ENCODE data around the gene FOXA2. TPM values are rescaled to one million over a fixed set of nuclear protein-coding genes. Genes with fewer than 3 reads are reported as not detected.

FOXA2 gene
- total and polyA plus RNA-seq, 2 of the 13 experiments (the other 11 are each of a cell fraction or from before 2014, with no cell fraction given): 8.8 to 12.2 TPM

DNA sequence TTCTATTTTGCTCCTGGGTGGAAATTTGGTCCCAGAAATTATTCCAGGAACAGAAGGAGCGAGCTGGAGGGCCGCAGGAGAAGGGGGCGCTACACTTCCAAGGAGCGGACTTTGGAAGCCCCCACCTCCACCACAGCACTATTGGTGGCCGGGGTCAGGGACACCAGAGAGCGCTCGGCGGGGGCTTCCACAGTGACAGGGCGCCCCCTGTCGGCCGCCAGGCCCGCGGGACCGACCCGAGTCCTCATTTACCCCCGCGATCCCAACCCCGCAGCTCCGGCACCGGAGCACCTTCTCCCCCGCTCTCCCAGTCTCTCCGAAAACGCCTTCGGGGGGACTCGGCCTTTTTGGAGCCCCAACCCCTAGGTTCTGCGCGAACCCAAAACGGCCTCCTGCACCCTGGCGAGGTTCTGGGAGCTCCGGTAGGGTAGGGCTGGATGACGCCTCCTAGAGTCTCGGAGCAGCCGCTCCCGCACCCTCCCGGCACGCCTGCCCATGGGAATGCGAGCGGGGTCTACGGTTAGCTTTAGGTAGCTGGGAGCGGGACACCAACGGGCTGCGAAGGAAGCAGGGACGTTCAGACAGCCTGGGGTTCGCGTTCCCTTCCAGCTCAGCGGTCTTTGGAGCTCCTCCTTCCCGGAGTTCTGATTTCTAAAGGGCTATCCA, 2.4 kb upstream of the FOXA2 start (continued):
- TF ChIP-seq ZSCAN30 (CRISPR knock-in tag; IDR thresholded peaks at IDR 0.05): no peak
- TF ChIP-seq ONECUT2 (CRISPR knock-in tag; IDR thresholded peaks at IDR 0.05): no peak
- TF ChIP-seq, protein P1, sequence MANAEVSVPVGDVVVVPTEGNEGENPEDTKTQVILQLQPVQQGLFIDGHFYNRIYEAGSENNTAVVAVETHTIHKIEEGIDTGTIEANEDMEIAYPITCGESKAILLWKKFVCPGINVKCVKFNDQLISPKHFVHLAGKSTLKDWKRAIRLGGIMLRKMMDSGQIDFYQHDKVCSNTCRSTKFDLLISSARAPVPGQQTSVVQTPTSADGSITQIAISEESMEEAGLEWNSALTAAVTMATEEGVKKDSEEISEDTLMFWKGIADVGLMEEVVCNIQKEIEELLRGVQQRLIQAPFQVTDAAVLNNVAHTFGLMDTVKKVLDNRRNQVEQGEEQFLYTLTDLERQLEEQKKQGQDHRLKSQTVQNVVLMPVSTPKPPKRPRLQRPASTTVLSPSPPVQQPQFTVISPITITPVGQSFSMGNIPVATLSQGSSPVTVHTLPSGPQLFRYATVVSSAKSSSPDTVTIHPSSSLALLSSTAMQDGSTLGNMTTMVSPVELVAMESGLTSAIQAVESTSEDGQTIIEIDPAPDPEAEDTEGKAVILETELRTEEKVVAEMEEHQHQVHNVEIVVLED (CRISPR knock-in tag; IDR thresholded peaks at IDR 0.05; ENCODE audit: borderline replicate concordance): no peak; the same call in 1 of the 2 replicates
- TF ChIP-seq NR2F2 (IDR thresholded peaks at IDR 0.05; ENCODE audit: borderline replicate concordance, low read depth): no peak
- TF ChIP-seq, protein P2, sequence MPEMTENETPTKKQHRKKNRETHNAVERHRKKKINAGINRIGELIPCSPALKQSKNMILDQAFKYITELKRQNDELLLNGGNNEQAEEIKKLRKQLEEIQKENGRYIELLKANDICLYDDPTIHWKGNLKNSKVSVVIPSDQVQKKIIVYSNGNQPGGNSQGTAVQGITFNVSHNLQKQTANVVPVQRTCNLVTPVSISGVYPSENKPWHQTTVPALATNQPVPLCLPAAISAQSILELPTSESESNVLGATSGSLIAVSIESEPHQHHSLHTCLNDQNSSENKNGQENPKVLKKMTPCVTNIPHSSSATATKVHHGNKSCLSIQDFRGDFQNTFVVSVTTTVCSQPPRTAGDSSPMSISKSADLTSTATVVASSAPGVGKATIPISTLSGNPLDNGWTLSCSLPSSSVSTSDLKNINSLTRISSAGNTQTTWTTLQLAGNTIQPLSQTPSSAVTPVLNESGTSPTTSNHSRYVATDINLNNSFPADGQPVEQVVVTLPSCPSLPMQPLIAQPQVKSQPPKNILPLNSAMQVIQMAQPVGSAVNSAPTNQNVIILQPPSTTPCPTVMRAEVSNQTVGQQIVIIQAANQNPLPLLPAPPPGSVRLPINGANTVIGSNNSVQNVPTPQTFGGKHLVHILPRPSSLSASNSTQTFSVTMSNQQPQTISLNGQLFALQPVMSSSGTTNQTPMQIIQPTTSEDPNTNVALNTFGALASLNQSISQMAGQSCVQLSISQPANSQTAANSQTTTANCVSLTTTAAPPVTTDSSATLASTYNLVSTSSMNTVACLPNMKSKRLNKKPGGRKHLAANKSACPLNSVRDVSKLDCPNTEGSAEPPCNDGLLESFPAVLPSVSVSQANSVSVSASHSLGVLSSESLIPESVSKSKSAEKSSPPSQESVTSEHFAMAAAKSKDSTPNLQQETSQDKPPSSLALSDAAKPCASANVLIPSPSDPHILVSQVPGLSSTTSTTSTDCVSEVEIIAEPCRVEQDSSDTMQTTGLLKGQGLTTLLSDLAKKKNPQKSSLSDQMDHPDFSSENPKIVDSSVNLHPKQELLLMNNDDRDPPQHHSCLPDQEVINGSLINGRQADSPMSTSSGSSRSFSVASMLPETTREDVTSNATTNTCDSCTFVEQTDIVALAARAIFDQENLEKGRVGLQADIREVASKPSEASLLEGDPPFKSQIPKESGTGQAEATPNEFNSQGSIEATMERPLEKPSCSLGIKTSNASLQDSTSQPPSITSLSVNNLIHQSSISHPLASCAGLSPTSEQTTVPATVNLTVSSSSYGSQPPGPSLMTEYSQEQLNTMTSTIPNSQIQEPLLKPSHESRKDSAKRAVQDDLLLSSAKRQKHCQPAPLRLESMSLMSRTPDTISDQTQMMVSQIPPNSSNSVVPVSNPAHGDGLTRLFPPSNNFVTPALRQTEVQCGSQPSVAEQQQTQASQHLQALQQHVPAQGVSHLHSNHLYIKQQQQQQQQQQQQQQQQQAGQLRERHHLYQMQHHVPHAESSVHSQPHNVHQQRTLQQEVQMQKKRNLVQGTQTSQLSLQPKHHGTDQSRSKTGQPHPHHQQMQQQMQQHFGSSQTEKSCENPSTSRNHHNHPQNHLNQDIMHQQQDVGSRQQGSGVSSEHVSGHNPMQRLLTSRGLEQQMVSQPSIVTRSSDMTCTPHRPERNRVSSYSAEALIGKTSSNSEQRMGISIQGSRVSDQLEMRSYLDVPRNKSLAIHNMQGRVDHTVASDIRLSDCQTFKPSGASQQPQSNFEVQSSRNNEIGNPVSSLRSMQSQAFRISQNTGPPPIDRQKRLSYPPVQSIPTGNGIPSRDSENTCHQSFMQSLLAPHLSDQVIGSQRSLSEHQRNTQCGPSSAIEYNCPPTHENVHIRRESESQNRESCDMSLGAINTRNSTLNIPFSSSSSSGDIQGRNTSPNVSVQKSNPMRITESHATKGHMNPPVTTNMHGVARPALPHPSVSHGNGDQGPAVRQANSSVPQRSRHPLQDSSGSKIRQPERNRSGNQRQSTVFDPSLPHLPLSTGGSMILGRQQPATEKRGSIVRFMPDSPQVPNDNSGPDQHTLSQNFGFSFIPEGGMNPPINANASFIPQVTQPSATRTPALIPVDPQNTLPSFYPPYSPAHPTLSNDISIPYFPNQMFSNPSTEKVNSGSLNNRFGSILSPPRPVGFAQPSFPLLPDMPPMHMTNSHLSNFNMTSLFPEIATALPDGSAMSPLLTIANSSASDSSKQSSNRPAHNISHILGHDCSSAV (CRISPR knock-in tag; IDR thresholded peaks at IDR 0.05; ENCODE audit: borderline replicate concordance): 0 out of 2 replicates have a peak, but pooled peaks have one; percentile 53
- TF ChIP-seq, protein P3, sequence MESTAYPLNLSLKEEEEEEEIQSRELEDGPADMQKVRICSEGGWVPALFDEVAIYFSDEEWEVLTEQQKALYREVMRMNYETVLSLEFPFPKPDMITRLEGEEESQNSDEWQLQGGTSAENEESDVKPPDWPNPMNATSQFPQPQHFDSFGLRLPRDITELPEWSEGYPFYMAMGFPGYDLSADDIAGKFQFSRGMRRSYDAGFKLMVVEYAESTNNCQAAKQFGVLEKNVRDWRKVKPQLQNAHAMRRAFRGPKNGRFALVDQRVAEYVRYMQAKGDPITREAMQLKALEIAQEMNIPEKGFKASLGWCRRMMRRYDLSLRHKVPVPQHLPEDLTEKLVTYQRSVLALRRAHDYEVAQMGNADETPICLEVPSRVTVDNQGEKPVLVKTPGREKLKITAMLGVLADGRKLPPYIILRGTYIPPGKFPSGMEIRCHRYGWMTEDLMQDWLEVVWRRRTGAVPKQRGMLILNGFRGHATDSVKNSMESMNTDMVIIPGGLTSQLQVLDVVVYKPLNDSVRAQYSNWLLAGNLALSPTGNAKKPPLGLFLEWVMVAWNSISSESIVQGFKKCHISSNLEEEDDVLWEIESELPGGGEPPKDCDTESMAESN (CRISPR knock-in tag; conservative IDR thresholded peaks at IDR 0.05): no peak
- TF ChIP-seq, protein P4, sequence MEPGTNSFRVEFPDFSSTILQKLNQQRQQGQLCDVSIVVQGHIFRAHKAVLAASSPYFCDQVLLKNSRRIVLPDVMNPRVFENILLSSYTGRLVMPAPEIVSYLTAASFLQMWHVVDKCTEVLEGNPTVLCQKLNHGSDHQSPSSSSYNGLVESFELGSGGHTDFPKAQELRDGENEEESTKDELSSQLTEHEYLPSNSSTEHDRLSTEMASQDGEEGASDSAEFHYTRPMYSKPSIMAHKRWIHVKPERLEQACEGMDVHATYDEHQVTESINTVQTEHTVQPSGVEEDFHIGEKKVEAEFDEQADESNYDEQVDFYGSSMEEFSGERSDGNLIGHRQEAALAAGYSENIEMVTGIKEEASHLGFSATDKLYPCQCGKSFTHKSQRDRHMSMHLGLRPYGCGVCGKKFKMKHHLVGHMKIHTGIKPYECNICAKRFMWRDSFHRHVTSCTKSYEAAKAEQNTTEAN (CRISPR knock-in tag; conservative IDR thresholded peaks at IDR 0.05): peak; percentile 74
- no peak for TF ChIP-seq SRF (IDR thresholded peaks at IDR 0.05; ENCODE audit: low read depth, low read length)
- TF ChIP-seq ZBTB38 (CRISPR knock-in tag; IDR thresholded peaks at IDR 0.05): no peak
